Skin epidermis (tissue), 12 donors: Measurements from ENCODE around the gene IPO7.

Source experiments
- H3K27ac ChIP-seq, 21 experiments: fragments of 200-600 bp; sonication (generic) in 11 of 21; one replicate each; pipeline ENCODE4 v1.5.0; 2020; ENCODE audit warnings: mild to moderate bottlenecking in 3 of 21, inconsistent platforms in 2 of 21, moderate library complexity in 2 of 21
- H3K4me3 ChIP-seq, 7 experiments: fragments of 200-600 bp; sonication (generic) in 2 of 7; one replicate each; pipeline ENCODE4 v1.5.0; 2020; ENCODE audit warnings: inconsistent platforms in 2 of 7, mild to moderate bottlenecking in 2 of 7, moderate library complexity in 1 of 7

IPO7 gene

DNA sequence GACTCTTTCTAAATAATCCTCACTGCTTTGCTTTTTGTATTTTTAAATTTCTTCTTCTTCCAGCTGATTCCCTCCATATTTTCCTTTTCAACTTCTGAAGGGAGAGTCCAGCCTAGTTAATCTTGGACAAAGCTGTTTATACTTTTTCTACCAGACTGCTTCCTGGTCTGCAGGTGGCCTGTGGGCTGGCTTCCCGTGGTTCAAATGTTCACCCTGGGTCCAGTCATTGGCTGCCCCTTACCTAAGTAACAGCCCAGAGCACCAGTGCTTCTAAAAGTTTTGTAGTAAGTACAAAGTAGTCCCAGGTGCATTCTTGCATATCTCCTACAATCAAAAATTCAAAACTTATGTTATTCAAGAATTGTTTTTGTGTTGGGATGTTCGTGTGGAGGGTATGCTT lies 95.4 kb downstream of the IPO7 start:
- Histone ChIP-seq H3K4me3 (no peak overlapping the region), H3K27ac (no peak overlapping the region)

DNA sequence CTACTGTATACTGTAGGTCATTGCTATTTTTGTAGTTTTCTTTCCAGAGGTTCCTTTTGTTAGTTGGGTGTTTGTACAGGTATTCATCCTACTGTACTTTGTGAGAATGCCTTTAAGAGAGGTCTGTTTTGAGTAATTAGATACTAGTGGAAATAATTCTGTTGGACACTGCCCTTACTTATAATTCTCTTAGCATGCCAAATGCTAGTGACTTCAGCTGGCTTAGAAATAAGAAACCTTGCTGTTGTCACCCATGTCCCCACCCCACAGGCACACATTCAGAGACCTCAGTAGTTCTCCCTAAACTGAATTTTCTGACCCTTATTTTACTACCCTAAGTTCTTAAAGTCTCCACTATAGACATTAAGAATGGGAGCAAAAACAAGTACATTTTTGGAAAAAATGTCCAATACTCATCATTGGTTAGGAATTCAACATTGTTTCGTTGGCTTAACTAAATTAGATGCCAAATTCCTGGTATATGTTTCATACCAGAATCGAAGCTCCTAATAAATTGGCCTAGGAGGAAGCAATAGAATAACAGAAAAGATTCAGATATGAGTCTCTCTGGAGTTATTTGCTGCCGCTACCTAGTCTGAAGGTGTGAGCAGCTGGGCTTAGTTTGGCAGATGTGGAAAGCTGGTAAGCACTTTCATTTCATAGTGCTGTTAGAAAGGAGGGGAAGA lies 104.8 kb downstream of the IPO7 start:
- Histone ChIP-seq H3K27ac (peak overlapping the region in 2 of 21 experiments; percentile 32 to 61), H3K4me3 (no peak overlapping the region)

DNA sequence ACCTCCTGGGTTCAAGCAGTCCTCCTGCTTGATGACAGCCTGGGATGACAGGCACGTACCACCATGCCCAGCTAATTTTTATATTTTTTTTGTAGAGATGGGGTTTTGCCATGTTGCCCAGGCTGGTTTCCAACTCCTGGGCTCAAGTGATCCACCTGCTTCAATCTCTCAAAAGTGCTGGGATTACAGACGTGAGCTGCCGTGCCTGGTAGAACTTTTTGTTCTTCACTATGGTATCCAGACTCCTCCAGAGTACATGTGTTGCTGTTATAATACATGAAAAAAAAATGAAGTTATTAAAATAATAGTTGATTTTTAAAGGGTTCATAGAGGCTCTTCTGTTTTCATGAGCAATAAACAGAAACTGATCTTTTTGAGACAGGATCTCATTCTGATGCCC lies 105.9 kb downstream of the IPO7 start:
- H3K4me3 ChIP-seq, result no peak overlapping the region

DNA sequence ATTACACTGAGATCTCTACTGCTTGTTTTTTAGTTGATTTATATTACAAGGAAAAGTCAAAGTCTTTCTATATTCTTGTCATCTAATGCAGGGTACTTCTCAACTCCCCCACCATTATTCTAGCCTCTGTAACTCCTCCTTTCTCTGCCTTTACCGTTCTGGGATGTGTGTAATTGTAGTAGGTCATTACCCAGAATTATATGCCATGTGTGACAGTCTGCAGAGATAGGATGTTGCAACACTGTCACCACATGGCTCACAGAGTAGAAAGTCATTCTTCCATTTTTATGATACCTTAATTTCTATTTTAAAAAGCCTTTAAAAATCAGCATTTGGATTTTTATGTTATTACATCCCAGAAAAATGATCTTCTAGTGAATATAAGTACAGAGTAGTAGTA lies 109.0 kb downstream of the IPO7 start:
- Histone ChIP-seq H3K4me3 (no peak overlapping the region), H3K27ac (no peak overlapping the region)

More for the DNA sequence above, 105.9 kb downstream of the IPO7 start:
- H3K27ac ChIP-seq, result peak overlapping the region in 1 of 21 experiments; percentile 8

DNA sequence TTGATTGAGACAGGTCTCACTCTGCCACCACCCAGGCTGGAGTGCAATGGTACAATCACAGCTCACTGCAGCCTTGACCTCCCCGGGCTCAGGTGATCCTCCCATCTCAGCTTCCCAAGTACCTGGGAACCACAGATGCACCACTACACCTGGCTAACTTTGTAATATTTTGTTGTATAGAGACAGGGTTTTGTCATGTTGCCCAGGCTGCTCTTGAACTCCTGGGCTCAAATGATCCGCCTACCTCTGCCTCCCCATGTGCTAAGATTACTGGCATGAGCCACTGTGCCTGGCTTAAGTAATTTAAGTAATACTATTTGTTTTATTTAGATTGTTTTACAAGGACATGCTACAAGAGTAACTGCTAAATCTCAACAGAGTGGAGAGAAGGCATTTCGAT lies 109.9 kb downstream of the IPO7 start:
- H3K4me3 ChIP-seq, result no peak overlapping the region
- H3K27ac ChIP-seq, result no peak overlapping the region

DNA sequence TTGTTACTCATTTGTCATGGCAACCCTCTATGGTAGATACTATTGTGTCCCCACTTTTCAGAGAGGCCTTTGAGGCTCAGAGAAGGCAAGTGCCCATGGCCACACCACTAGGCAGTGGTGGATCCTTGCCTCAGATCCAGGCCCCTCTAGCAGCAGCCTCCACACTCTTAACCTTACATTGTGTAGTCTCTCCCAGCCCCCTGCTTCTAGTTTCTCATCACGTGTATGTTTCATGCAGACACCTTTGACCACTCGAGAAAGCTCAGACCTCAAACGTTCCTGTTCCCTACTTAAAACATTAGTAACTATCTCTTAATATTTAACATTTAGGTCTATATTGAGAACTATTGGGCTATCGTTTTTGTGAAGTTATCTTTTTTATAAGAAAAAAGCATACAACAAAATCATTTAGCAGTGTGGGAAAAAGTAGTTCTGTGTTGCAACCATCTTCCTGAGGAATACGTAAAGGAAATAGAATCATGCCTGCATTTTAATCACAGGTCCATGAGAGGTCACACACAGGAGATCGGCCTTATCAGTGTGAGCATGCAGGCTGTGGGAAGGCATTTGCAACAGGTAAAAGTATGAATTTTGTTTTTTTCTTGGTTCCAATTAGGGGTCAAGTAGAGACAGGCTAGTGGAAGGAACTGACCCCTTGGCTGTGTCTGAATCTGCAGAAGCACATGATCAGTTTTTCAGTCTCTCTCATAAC lies 111.5 kb downstream of the IPO7 start:
- no peak overlapping the region for H3K4me3 ChIP-seq
- no peak overlapping the region for H3K27ac ChIP-seq
